Raji (cell line): ENCODE results near the gene EPHA10.

Source experiments
- POLR2A ChIP-seq: IDR thresholded peaks from 2 replicates; pipeline ENCODE4 v1.6.1; 2011; ENCODE audit warnings: low read depth, low read length, control low read depth; ENCODE audit not compliant: insufficient read depth

The EPHA10 gene

GRCh38 chr1:37752583-37753471 is 12.1 kb downstream of the EPHA10 start:
- no peak for TF ChIP-seq POLR2A

- no peak for TF ChIP-seq POLR2A
These were observed 12.7 kb downstream of the EPHA10 start for GRCh38 chr1:37752213-37752582.

- no peak for TF ChIP-seq POLR2A
These were observed 16.4 kb downstream of the EPHA10 start for GRCh38 chr1:37748565-37748964.

- no peak for TF ChIP-seq POLR2A
These were observed 18.1 kb downstream of the EPHA10 start for GRCh38 chr1:37746806-37747205.

GRCh38 chr1:37741662-37742061 is 23.3 kb downstream of the EPHA10 start:
- TF ChIP-seq POLR2A: no peak

- no peak for TF ChIP-seq POLR2A
These were observed 23.8 kb downstream of the EPHA10 start for GRCh38 chr1:37741130-37741529.

GRCh38 chr1:37739222-37739621 is 25.7 kb downstream of the EPHA10 start:
- TF ChIP-seq POLR2A: no peak

GRCh38 chr1:37734629-37735591 is 30.0 kb downstream of the EPHA10 start:
- TF ChIP-seq POLR2A: no peak

GRCh38 chr1:37732111-37732780 is 32.7 kb downstream of the EPHA10 start:
- TF ChIP-seq POLR2A: no peak

GRCh38 chr1:37731312-37732019 is 33.5 kb downstream of the EPHA10 start:
- no peak for TF ChIP-seq POLR2A

GRCh38 chr1:37730376-37730775 is 34.5 kb downstream of the EPHA10 start:
- no peak for TF ChIP-seq POLR2A

GRCh38 chr1:37728416-37728815 is 36.5 kb downstream of the EPHA10 start:
- no peak for TF ChIP-seq POLR2A

- TF ChIP-seq POLR2A: no peak
These were observed 38.0 kb downstream of the EPHA10 start for GRCh38 chr1:37726751-37727585.
